Activated naive CD4-positive, alpha-beta T cell treated with anti-CD3 and anti-CD28 coated beads for 36 hours (primary cell): ENCODE data around the gene SEBOX. TPM values are rescaled to one million over a fixed set of nuclear protein-coding genes. Genes with fewer than 3 reads are reported as not detected.

Experiments used
- microRNA-seq: library from miRNA; unstranded; fragments of <30 nt; microRNA quantifications from one replicate; pipeline ENCODE4 v1.2.0, GENCODE V29; 2022; ENCODE audit warnings: borderline microRNAs expressed, borderline replicate concordance
- total RNA-seq, 2 experiments: library from RNA; stranded (reverse); gene quantifications; one replicate each; pipeline ENCODE4 v1.2.3, GENCODE V29; 2021

The SEBOX gene
- total RNA-seq, 2 experiments from 2014 or later: not detected

Small RNA genes lying within 50 kb of the gene (microRNA-seq; reads per million reads assigned to microRNA genes)
- gene MIR4723: 1.6 reads per million

Other genes starting within 250 kb of the SEBOX start
- 10 to 100 TPM; 25.1 to 26.0 TPM for gene TMEM97, start 46.0 kb downstream of the SEBOX start, total RNA-seq
- gene IFT20, start 29.7 kb downstream of the SEBOX start, total RNA-seq: 10 to 100 TPM; 17.9 to 18.1 TPM
- 10 to 100 TPM; 18.6 to 18.7 TPM for gene TNFAIP1, start 29.4 kb downstream of the SEBOX start, total RNA-seq
- gene POLDIP2, start 7.7 kb downstream of the SEBOX start, total RNA-seq: 10 to 100 TPM; 74.6 to 76.5 TPM
- not detected for gene VTN, start 5.1 kb upstream of the SEBOX start, total RNA-seq
- gene SARM1, start 6.5 kb upstream of the SEBOX start, total RNA-seq: 10 to 100 TPM; 11.7 to 12.3 TPM
- gene SLC46A1, start 41.0 kb upstream of the SEBOX start, total RNA-seq: 1 to 10 TPM; 1.8 to 2.4 TPM
- gene SLC13A2, start 108.4 kb upstream of the SEBOX start, total RNA-seq: not detected
- gene FOXN1, start 141.1 kb upstream of the SEBOX start, total RNA-seq: not detected
- gene UNC119, start 187.4 kb upstream of the SEBOX start, total RNA-seq: 10 to 100 TPM; 48.6 to 50.3 TPM
- 10 to 100 TPM; 34.8 to 36.0 TPM for gene PIGS, start 206.3 kb upstream of the SEBOX start, total RNA-seq
- 10 to 100 TPM; 65.6 to 66.2 TPM for gene ALDOC, start 211.7 kb upstream of the SEBOX start, total RNA-seq
- gene SPAG5, start 233.8 kb upstream of the SEBOX start, total RNA-seq: 100 to 1,000 TPM; 210 to 216 TPM
- gene RSKR, start 249.0 kb upstream of the SEBOX start, total RNA-seq: 10 to 100 TPM; 15.6 TPM